ENCODE data around the gene SORBS2. TPM values are rescaled to one million over a fixed set of nuclear protein-coding genes. Genes with fewer than 3 reads are reported as not detected.

SORBS2 gene
- total and polyA plus RNA-seq, 2 of the 8 experiments (the other 6 are each of a cell fraction or from before 2014, with no cell fraction given), result 73.0 to 87.1 TPM

- Histone ChIP-seq H2BK120ac (replicated peaks; ENCODE audit: low read depth, low read length) (peak overlapping the region; percentile 24), H2AFZ (ENCODE audit: low read length) (no peak overlapping the region), H4K8ac (ENCODE audit: extremely low read depth, insufficient read depth, low read length) (no peak overlapping the region; the same call in 1 of the 2 replicates), H4K91ac (replicated peaks; ENCODE audit: insufficient read length, low read length) (peak overlapping the region; percentile 32), H3K79me1 (ENCODE audit: low read depth, low read length) (no peaks in the 10 kb centered on the region; the same call in 1 of the 2 replicates), H4K20me1 (replicated peaks in 1 of 2; ENCODE audit: control insufficient read depth in 1 of 2, insufficient read depth in 2 of 2, low read length in 2 of 2) (no peaks in the 10 kb centered on the region), H3K23me2 (ENCODE audit: low read depth, low read length) (no peaks in the 10 kb centered on the region), H3K14ac (ENCODE audit: insufficient read length) (no peak overlapping the region), H3K36me3 (ENCODE audit: control insufficient read depth in 2 of 4, insufficient read depth in 4 of 4, low read length in 3 of 4) (peaks cover 0 to 12% (median 0%) of the 10 kb centered on the region in 4 experiments; a peak in 4 of 8 replicates), H3K27ac (ENCODE audit: low read depth, low read length) (no peak overlapping the region), H2BK15ac (ENCODE audit: low read length) (no peak overlapping the region), H3K4ac (replicated peaks; ENCODE audit: insufficient read length, low read depth, low read length) (no peak overlapping the region), H3K79me2 (ENCODE audit: control insufficient read depth in 1 of 2, insufficient read depth in 2 of 2, low read length in 2 of 2) (peaks cover 0 to 6% of the 10 kb centered on the region in 2 experiments; a peak in 2 of 4 replicates), H2AK5ac (ENCODE audit: low read depth, low read length) (0 out of 2 replicates have a peak overlapping the region, but pooled peaks have one; percentile 85), H3K9ac (replicated peaks in 1 of 4; ENCODE audit: extremely low read depth in 1 of 4, low read depth in 3 of 4, low read length in 3 of 4) (no peak overlapping the region), H4K5ac (ENCODE audit: insufficient read length, low read depth, low read length) (no peak overlapping the region), H3K18ac (ENCODE audit: extremely low read depth, low read length) (0 out of 2 replicates have a peak overlapping the region, but pooled peaks have one; percentile 41), H3K27me3 (replicated peaks in 1 of 4; ENCODE audit: control insufficient read depth in 3 of 4, extremely low read depth in 1 of 4, insufficient read depth in 3 of 4, low read length in 3 of 4) (no peaks in the 10 kb centered on the region), H2BK5ac (ENCODE audit: low read depth, low read length) (no peak overlapping the region; the same call in 1 of the 2 replicates), H3K4me2 (ENCODE audit: insufficient read depth in 1 of 2, low read depth in 2 of 2, low read length in 2 of 2) (peak overlapping the region in 1 of 2 experiments; percentile 4; a peak in 1 of 4 replicates), H2BK20ac (ENCODE audit: low read length) (peak overlapping the region; percentile 62), H3K56ac (replicated peaks; ENCODE audit: insufficient read length, low read depth, low read length) (no peak overlapping the region), H3K23ac (ENCODE audit: insufficient read length) (no peak overlapping the region), H3K4me3 (ENCODE audit: extremely low read depth in 1 of 4, insufficient read depth in 2 of 4, low read depth in 3 of 4, low read length in 4 of 4) (no peak overlapping the region), H3K9me3 (ENCODE audit: insufficient read depth in 2 of 2, low read depth in 1 of 2, low read length in 1 of 2) (peaks cover 0 to 2% of the 10 kb centered on the region in 2 experiments; a peak in 2 of 4 replicates), H2BK12ac (ENCODE audit: low read depth, low read length) (no peak overlapping the region), H3K4me1 (replicated peaks in 1 of 4; ENCODE audit: control insufficient read depth in 3 of 4, insufficient read depth in 4 of 4, low read length in 3 of 4) (peaks cover 3 to 10% (median 5%) of the 10 kb centered on the region in 4 experiments; a peak in 6 of 7 replicates)
- FAIRE-seq, result peak; percentile 13
- ChIA-PET CTCF (ENCODE audit: partially characterized antibody) (interaction anchor here (0.7 to 1.2 kb wide), 6 partner anchors 81 to 299 kb away, joined by 3 to 4 read pairs (median 3); partner anchors contain the start of gene SORBS2), POLR2A (ENCODE audit: partially characterized antibody) (interaction anchor here (0.7 to 1.0 kb wide), 4 partner anchors 9 to 196 kb away, joined by 3 to 5 read pairs (median 3); partner anchors contain the start of gene PDLIM3)
- WGBS, 2 experiments (ENCODE audit: extremely low coverage in 1 of 2, insufficient coverage in 1 of 2, insufficient read length in 1 of 2, insufficient replicate concordance in 2 of 2, low coverage in 1 of 2, low lambda C conversion rate in 2 of 2, missing lambda C conversion rate in 1 of 2), result 76% methylated on average over 3 of the region's 3 CpGs; no CpG with 5 or more reads in 1 of the 2 experiments
- no peak for DNase-seq (ENCODE audit: low read depth in 1 of 2, low spot score in 2 of 2)
- TF ChIP-seq RAD21 (IDR thresholded peaks at IDR 0.05 in 1 of 2, conservative IDR thresholded peaks at IDR 0.05 in 1 of 2; ENCODE audit: low read depth in 2 of 2, low read length in 2 of 2) (no peak), HDAC2 (IDR thresholded peaks at IDR 0.05; ENCODE audit: borderline replicate concordance in 1 of 2, low read depth in 2 of 2, low read length in 2 of 2) (no peak), SP4 (IDR thresholded peaks at IDR 0.05; ENCODE audit: low read length) (no peak)
These were observed 81.0 kb downstream of the SORBS2 start for GRCh38 chr4:185730849-185731608.
